OCI-LY3 (cell line): Measurements from ENCODE around the gene CREB5.

ENCODE experiments used
- CTCF ChIP-seq: fragments of 200-600, 300-600 bp; sonication (generic); IDR thresholded peaks from 2 replicates; pipeline ENCODE4 v1.5.1; 2014; ENCODE audit warnings: antibody characterized with exemption, low read length, low read depth
- EZH2phosphoT487 ChIP-seq: fragments of 200-600 bp; shearing (Covaris generic); IDR thresholded peaks from 2 replicates; pipeline ENCODE4 v1.6.1; 2018; ENCODE audit warnings: antibody characterized with exemption, mixed run types, low read depth

GRCh38 chr7:28837216-28837615, 424.9 kb downstream of the CREB5 start:
- TF ChIP-seq CTCF = no peak
- TF ChIP-seq EZH2phosphoT487 = no peak
